Epidermal melanocyte (primary cell): ENCODE measurements around the gene LAMA5.

Source experiments
- DNase-seq: peaks from one replicate; pipeline ENCODE4 v3.0.0; 2011; ENCODE audit warnings: low spot score; ENCODE audit not compliant: insufficient read length

The LAMA5 gene

DNA sequence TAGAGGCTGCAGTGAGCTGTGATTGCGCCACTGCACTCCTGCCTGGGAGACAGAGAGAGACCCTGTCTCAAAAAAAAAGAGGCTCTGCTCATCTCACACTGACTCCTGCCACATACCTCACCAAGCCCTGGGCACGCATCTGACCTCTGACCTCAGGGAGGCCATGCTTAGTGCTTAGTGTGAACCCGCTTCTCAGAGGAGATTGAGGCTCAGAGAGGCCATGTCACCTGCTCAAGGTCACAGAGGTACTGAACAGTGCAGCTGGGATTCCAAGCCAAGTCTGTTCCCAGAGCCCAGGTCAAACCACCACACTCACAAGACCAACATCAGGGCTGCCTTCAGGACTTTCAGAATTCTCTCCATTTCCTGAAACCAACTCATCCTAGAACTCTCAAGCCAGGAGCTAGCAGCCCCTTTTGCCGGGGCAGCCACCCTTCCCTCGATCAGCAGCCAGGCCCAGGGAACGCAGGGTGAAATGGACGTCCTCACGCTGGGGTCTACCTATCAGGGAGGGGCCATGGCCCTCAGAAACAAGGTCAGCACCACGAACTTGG lies 37.1 kb upstream of the LAMA5 start:
- DNase-seq, result no peak

DNA sequence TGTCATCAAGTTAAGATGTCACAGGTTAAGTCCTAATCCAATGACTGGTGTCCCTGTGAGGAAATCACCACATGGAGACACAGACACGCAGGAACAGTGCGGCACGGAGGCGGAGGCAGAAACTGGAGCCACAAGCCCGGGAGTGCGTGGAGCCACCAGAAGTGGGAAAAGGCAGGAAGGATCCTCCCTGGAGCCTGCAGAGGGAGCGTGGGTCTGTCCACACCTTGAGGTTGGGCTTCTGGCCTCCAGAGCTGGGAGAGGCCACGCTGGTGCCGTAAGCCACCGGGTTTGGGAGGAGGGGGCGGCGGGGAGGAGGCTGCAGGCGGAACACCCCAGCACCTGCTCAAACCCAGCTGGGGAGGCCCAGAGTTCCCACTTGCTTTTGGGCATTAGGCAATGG lies 36.2 kb upstream of the LAMA5 start:
- DNase-seq, result no peak

- DNase-seq, result no peak
Observed at GRCh38 chr20:62402456-62403150, 35.5 kb upstream of the LAMA5 start.

DNA sequence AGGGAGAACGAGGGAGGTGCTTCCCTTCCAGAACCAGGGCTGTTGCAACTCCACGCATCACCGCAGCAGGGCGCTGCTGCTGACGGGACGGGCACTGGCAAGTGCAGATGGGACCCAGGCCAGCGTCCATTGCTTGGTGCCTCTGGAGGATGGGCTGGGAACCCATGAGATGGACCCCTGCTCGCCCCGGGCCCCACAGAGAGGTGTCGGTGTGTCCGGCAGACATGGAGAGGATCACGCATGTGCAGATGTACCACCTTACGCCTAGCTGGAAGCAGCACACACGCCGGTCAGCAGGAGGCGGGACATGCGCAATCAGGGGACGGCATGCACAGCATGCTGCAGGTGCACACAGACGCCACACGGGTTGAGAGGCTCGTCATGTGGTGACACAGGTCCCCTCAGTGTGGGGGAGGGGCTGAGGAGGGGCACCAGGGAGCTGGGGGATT lies 34.2 kb upstream of the LAMA5 start:
- DNase-seq, result no peak

GRCh38 chr20:62400541-62400940 lies 33.4 kb upstream of the LAMA5 start:
- no peak for DNase-seq

DNA sequence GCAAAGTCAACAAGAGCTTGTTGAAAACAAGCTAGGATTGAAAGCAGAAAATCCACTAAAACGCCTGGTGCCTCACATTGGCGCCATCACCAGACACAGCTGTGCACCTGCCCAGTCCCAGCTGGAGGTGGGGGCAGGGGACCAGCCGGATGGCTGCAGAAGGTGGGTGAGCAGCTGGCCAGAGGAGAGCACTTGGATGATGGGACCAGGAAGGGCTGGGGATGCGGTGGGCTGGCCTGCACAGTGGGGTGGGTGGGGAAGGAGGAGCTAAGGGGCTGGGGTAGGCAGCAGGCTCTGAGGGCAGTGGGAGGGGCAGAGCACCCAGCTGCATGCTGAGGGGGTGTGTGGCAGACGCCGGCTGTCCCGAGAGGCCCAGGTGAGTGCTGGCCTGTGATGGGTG lies 32.9 kb upstream of the LAMA5 start:
- no peak for DNase-seq

DNA sequence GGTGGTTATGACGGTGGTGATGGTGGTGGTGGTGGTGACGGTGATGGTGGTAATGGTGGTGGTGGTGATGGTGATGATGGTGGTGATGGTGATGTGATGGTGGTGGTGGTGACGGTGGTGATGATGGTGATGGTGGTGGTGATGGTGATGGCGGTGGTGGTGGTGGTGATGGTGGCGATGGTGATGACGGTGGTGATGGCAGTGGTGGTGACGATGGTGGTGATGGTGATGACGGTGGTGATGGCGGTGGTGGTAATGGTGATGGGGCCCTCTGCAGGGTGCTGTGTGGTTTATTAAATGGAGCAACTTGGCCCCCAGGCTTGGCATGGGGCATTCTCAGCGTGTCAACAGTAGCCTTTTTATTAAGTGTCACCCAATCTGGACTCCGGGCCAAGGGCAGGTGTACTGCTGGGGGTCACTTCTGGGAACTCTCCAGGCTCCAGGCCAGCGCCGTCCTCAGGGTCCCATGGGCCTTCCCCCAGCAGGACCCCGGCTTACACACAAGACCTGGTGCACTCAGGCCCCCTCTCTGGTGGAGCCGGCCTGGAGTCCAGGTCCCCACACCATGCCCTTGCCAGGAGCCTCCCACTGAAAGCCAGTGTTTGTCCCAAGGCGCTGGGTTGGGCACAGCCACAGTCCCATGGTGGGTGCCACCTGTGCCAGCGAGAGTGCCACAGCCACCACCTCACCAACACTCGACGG lies 31.2 kb upstream of the LAMA5 start:
- DNase-seq, result no peak

DNA sequence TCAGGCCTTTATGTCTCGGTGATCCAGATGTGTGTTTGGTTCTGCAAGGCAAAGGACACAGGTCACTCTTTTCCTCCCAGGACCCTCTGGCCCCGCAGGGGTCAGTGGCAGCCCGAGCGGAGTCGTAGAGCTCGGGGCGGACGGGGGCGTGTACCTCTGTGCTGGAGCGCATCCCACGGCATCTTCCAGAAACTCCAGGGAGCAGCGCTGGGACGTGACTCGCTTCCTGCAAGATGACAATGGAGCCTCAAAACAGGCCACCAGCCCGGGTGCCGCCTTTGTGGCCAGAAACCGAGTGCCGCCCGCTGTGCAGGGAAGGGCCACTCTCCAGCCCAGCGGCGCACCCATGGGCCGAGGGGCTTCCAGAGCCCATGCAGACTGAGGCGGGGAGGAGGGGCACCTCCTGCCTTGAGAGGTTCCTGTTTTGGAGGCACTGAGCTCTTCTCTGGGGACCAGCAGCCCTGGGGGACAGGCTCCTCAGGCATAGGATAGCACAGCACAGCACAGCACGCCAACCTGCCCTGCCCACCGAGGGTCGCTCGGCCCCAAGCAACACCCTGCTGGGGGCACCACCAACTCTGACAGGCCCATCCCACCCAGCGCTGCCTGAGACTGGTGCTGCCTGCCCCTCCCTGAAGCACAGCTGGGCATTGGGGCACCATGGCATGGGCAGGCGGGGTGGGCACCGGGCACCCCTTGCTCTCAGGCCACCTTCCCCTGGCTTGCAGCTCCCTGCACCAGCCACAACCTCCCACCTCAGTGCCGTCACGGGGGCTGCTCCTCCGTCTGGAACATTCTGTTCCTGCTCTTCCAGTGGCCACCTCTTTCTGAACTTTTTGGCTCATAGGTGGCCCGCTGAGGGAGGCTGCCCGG lies 29.5 kb upstream of the LAMA5 start:
- DNase-seq, result no peak

GRCh38 chr20:62395311-62396242 lies 28.5 kb upstream of the LAMA5 start:
- no peak for DNase-seq

DNA sequence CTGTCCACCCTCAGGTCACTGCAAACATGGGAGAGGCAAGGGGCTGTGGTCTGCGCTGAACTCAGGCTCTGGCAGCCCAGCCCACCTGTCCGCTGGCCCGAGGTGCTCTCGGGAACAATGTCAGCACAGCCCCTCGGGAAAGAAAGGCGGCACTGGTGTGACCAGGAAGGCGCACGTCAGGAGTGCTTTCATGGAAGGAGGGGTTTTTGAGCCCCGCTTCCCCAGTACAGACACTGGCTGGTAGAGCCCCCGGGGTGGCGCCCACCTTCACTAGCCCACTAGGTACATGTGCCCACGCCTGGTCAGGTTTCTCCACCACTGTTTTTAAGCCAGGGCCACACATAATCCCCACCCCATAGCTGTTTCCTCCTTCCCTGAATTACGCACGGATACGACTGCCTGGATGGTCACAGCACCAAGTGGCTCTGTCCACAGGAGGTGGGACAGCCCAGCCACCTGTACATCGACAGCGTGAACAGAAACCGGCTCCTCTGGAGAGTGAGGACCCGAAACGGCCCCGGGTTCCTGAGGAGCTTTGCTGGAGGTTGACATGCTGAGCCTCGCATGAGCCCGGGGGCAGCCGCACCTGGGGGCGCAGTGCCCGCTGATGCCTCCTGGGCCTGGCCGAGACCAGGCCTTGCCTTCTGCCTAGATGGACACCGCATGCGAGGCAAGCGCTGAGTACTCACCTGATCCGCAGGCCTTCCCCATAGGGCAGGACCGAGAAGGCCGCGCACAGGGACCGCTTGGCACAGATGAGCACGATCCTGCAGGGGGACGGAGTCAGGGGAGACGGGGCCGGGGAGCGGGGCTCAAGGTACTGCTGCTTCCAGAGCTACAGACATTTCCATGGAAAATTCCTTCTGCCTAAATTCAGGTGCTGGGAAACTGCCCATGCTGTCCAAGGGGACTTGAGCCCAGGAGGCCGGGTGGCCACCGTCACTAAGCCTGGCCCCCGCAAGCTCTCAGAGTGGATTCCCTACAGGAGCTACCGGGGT lies 27.4 kb upstream of the LAMA5 start:
- no peak for DNase-seq

DNA sequence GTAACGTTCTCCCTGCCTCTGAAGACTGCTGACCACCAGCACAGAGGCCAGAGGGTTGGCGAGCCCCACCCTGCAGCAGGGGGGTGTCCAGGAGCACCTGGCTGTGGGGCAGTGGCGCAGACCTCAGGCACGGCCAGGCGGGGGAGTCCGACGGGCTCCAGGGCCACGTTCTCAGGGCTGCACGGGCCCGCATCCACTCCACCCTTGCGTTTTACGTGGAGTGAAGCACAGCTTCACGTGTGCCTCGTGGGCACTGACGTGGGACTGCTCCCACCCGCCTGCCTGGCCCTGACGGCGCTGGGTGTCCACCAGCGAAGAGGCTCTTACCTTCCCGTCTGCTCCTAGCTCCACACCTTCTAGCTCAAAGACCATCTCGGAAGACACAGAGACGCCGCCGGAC lies 26.7 kb upstream of the LAMA5 start:
- DNase-seq, result no peak

- no peak for DNase-seq
Observed at GRCh38 chr20:62393335-62393665, 26.2 kb upstream of the LAMA5 start.

DNA sequence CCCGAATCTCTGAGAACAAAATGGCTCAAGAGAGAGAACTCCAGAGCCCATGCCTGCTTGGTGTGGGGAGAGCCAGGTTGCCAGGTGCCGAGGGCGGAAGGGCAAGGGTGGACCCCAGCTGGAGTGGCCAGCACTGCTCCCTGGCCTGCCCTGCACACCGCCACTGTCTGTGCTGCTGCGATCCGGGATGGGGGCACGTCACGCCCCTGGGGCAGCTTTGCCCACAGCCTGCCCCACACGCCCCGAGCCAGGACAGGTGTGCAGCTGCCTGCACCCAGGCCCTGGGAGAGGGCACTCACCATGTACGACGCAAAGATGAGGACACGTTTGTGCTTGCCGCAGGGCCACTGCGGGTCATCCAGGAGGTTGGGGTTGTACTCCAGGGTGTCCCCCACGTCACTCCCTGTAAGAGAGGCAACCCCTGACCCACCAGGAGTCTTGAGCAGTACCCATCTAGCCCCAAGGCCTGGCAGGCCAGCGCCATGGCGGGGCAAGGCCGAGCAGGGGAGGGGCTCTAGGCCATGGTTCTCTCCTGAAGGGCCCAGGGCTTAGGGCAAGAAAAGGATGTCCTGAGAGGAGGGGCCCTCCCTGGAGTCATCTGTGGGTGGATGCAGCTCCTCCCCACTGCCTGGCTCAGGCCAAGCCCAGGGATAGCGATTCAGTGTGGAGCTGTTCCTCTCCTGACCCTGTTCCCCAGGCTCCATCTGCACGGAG lies 25.7 kb upstream of the LAMA5 start:
- no peak for DNase-seq

DNA sequence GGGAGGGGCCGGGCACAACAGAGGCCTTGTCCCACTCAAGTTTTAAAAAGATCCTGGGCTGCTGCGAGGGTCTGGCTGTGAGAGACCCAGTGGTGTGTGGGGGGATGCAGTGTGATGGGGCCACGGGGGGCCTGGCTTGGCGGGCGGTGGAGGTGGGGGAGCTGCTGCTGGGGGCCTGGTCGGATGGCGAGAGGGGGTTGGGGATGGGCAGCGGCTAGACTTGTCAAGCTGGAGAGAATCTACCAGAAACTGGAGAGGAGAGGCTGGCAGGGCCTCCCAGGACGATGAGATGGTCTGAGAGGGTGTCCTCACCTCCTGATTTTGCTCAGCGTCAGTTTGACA lies 24.9 kb upstream of the LAMA5 start:
- no peak for DNase-seq

GRCh38 chr20:62391165-62392076 lies 24.3 kb upstream of the LAMA5 start:
- DNase-seq, result no peak

DNA sequence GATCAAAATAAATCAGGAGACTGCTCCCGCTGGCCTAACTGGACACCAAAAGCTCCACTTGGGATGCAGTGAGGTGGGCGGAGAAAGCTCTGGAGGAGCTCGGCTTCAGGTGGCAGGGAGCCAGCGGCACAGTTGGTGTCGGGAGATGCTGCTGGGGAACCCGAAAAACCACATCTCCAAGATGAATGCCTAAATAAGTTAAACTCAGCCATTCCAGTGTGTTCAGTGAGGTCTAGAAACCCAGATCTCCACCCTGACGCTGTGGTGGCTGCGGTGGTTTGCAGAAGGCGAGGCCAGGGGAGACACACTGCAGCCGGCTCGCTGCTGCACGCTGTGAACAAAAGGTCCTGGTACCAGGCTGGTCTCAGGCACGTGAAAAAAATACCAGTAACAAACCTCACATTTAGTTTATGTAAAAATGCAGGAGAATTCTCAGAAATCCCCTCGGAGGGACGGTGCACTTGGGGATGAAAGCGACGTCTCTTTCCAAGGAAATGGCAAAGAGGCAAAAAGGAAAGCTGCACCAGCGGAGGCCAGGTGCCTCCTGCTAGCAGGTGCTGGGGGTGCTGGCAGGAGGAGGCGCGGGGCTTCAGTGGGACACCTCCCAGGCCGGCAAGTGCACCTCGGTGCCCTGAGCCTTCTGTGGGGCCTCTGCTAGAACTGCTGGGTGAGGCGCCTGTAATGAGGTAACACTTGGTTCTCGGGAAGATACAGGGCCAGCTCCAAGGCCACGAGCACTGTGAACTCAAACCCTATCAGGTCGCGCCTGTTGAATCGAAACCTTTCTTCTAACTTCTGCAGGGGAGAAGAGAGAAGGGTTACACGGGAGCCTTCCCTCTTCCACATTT lies 23.4 kb upstream of the LAMA5 start:
- no peak for DNase-seq

DNA sequence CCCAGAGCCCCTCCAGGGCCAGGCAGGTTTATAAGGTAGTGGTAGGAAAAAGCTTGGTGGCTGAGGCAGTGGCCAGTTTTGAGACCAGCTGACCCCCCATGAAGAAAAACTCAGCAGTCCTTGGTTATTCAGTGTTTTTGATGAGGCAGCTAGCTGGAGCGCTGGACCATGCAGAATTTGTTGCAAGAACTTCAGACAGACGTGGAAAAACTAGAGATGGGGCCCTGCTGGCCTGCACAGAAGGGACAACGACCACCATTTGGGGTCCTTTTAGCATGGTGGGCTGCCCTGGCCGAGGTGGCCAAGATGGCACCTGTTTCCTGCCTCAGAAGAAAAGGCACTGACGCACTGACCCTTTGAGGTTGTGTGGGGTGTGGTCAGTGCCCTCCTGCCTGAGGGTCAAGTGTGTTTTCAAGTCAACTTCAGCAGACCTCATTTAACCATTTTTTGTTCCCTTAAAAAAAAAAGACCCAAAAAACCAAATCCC lies 22.5 kb upstream of the LAMA5 start:
- DNase-seq, result no peak
